Stimulated activated CD8-positive, alpha-beta memory T cell treated with anti-CD3 and anti-CD28 coated beads, Interleukin-12 subunit alpha, Interleukin-12 subunit beta, amount 100 ng/mL, for 24 hours (primary cell): ENCODE data around the gene SCYGR4.
"Not testable (repeated sequence)": the region's sequence is repeated elsewhere in the genome, so short reads cannot be mapped to it uniquely, and the experiment has no call there.

Experiments used
- DNase-seq: peaks from one replicate; pipeline ENCODE4 v3.0.0-alpha.2; 2020; ENCODE audit errors: extremely low read depth

The SCYGR4 gene

DNA sequence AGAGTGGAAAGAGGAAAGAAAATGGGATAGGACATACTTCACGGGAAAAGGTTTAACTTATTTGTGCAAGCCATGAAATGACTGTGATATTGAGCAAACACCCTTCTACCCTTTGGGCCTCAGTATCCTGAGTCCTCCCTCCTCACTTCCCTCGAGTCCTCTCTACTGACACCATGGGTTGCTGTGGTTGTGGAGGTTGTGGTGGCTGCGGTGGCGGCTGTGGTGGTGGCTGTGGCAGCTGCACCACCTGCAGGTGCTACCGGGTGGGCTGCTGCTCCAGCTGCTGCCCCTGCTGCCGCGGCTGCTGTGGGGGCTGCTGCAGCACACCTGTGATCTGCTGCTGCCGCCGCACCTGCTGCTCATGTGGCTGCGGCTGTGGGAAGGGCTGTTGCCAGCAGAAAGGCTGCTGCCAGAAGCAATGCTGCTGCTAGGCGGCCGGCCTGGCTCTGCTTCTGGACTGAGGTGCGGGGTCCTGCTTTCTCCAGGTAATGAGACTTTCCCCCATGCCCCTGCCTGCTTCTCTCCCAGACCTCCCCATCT lies 49.4 kb downstream of the SCYGR4 start, which contains the start of gene SCYGR5:
TSS of gene SCYGR5 (plus strand) at position 174 of the 540 bp plus-strand sequence. CDS start at position 174, 0 bp downstream.
- DNase-seq: not testable (repeated sequence)
